Tongue (tissue), 2 donors: Measurements from ENCODE around the gene PPT1. TPM values are rescaled to one million over a fixed set of nuclear protein-coding genes. Genes with fewer than 3 reads are reported as not detected.
A peak's percentile ranks its signal among the peaks of the same experiment; 100 is the strongest.

Experiments
- DNase-seq: peaks from one replicate; pipeline ENCODE4 v3.0.0-alpha.2; 2015
- total RNA-seq: library from RNA; depleted of rRNA; stranded (reverse); fragments of >200 nt; gene quantifications from one replicate; pipeline ENCODE4 v1.2.3, GENCODE V29; 2014

PPT1 gene
- total RNA-seq, 1 donor from 2014 or later = 42.7 TPM

GRCh38 chr1:40092706-40093639 lies 4.1 kb downstream of the PPT1 start:
- DNase-seq = no peak

GRCh38 chr1:40092241-40092640 lies 4.8 kb downstream of the PPT1 start:
- DNase-seq = no peak

GRCh38 chr1:40090652-40091355 lies 6.2 kb downstream of the PPT1 start:
- DNase-seq = no peak

GRCh38 chr1:40084750-40085149 lies 12.3 kb downstream of the PPT1 start:
- DNase-seq = peak; percentile 61

- no peak for DNase-seq
These were observed 15.2 kb downstream of the PPT1 start for GRCh38 chr1:40081871-40082270.

GRCh38 chr1:40079774-40080400 lies 17.2 kb downstream of the PPT1 start:
- no peak for DNase-seq

GRCh38 chr1:40078512-40079333 lies 18.3 kb downstream of the PPT1 start:
- peak; percentile 63 for DNase-seq

GRCh38 chr1:40076895-40077312 lies 20.1 kb downstream of the PPT1 start:
- DNase-seq = no peak

GRCh38 chr1:40075266-40075665 lies 21.8 kb downstream of the PPT1 start:
- DNase-seq = no peak

GRCh38 chr1:40073062-40073461 lies 24.0 kb downstream of the PPT1 start:
- no peak for DNase-seq

GRCh38 chr1:40072142-40072541 lies 24.9 kb downstream of the PPT1 start:
- DNase-seq = no peak

GRCh38 chr1:40067851-40068250 lies 29.2 kb downstream of the PPT1 start:
- DNase-seq = no peak

GRCh38 chr1:40067023-40067422 lies 30.0 kb downstream of the PPT1 start:
- no peak for DNase-seq

GRCh38 chr1:40064797-40065499 lies 32.1 kb downstream of the PPT1 start:
- no peak for DNase-seq

GRCh38 chr1:40059960-40060750 lies 36.9 kb downstream of the PPT1 start:
- no peak for DNase-seq

- DNase-seq = no peak
These were observed 37.6 kb downstream of the PPT1 start for GRCh38 chr1:40059338-40059959.

GRCh38 chr1:40058453-40059337 lies 38.4 kb downstream of the PPT1 start:
- DNase-seq = no peak

- no peak for DNase-seq
These were observed 39.0 kb downstream of the PPT1 start for GRCh38 chr1:40058097-40058452.
